HL-60 (cell line): ENCODE data around the gene LAMB3.

Experiments
- DNase-seq, 2 experiments: peaks; one replicate each; pipeline ENCODE4 v3.0.0-alpha.2; 2010 to 2020; ENCODE audit warnings: low read depth in 1 of 2, low spot score in 1 of 2
- H3K27ac ChIP-seq: fragments of 250-450 bp; sonication (Bioruptor Pico); replicated peaks from 2 replicates; pipeline ENCODE4 v1.5.1; 2020; ENCODE audit warnings: mild to moderate bottlenecking, moderate library complexity
- H3K27me3 ChIP-seq: fragments of 250-450 bp; sonication (Bioruptor Pico); 2 replicates; pipeline ENCODE4 v1.5.1; 2021; ENCODE audit warnings: mild to moderate bottlenecking, moderate library complexity; ENCODE audit not compliant: insufficient read depth, poor library complexity, severe bottlenecking
- H3K4me3 ChIP-seq: replicated peaks from 2 replicates; pipeline ENCODE4 v1.5.1; 2011; ENCODE audit warnings: mild to moderate bottlenecking, control low read depth, low read length; ENCODE audit not compliant: insufficient read depth
- GABPA ChIP-seq: IDR thresholded peaks from 2 replicates; pipeline ENCODE4 v1.6.1; 2012; ENCODE audit warnings: low read depth
- POLR2AphosphoS5 ChIP-seq: IDR thresholded peaks from 2 replicates; pipeline ENCODE4 v1.6.1; 2012; ENCODE audit warnings: low read depth
- SPI1 ChIP-seq: IDR thresholded peaks from 2 replicates; pipeline ENCODE4 v1.6.1; 2012; ENCODE audit warnings: low read depth, mild to moderate bottlenecking, borderline replicate concordance
- TF ChIP-seq, protein P1 (sequence below): IDR thresholded peaks from one replicate; pipeline ENCODE4 v1.5.1; 2011; ENCODE audit warnings: low read length, control low read depth, inconsistent platforms; ENCODE audit not compliant: insufficient read depth
- TF ChIP-seq, protein P2 (sequence below): IDR thresholded peaks from 2 replicates; pipeline ENCODE4 v1.6.1; 2012; ENCODE audit warnings: low read depth; ENCODE audit not compliant: insufficient replicate concordance

Gene LAMB3

DNA sequence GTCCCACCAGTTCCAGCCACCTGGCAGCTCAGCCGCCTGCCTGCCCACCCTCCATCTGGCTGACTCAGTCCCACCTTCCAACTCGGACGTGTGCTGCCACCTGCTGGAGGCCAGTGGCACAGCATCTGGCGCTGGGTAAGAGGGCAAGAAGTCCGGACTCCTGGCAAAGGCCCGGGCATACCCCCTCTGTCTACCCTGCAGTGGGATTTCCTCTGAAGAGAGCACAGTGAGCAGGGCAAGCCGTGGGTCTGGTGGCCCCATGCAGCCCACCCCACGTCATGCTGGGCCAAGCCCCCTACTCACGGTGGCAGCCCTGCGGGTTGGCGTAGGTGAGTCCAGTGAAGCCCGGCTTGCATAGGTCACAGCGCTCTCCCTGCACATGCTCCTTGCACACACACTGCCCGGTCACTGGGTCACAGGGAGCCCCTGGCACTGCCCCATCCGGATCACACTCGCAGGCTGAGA lies 24.5 kb downstream of the LAMB3 start:
- Histone ChIP-seq H3K27ac (no peak overlapping the region), H3K4me3 (no peak overlapping the region), H3K27me3 (no peaks in the 10 kb centered on the region)
- peak in 1 of 2 experiments; percentile 60 for DNase-seq
- no peak for TF ChIP-seq SPI1
- no peak for TF ChIP-seq POLR2AphosphoS5
- TF ChIP-seq, protein P1, sequence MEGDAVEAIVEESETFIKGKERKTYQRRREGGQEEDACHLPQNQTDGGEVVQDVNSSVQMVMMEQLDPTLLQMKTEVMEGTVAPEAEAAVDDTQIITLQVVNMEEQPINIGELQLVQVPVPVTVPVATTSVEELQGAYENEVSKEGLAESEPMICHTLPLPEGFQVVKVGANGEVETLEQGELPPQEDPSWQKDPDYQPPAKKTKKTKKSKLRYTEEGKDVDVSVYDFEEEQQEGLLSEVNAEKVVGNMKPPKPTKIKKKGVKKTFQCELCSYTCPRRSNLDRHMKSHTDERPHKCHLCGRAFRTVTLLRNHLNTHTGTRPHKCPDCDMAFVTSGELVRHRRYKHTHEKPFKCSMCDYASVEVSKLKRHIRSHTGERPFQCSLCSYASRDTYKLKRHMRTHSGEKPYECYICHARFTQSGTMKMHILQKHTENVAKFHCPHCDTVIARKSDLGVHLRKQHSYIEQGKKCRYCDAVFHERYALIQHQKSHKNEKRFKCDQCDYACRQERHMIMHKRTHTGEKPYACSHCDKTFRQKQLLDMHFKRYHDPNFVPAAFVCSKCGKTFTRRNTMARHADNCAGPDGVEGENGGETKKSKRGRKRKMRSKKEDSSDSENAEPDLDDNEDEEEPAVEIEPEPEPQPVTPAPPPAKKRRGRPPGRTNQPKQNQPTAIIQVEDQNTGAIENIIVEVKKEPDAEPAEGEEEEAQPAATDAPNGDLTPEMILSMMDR = peak; percentile 90
- TF ChIP-seq, protein P2, sequence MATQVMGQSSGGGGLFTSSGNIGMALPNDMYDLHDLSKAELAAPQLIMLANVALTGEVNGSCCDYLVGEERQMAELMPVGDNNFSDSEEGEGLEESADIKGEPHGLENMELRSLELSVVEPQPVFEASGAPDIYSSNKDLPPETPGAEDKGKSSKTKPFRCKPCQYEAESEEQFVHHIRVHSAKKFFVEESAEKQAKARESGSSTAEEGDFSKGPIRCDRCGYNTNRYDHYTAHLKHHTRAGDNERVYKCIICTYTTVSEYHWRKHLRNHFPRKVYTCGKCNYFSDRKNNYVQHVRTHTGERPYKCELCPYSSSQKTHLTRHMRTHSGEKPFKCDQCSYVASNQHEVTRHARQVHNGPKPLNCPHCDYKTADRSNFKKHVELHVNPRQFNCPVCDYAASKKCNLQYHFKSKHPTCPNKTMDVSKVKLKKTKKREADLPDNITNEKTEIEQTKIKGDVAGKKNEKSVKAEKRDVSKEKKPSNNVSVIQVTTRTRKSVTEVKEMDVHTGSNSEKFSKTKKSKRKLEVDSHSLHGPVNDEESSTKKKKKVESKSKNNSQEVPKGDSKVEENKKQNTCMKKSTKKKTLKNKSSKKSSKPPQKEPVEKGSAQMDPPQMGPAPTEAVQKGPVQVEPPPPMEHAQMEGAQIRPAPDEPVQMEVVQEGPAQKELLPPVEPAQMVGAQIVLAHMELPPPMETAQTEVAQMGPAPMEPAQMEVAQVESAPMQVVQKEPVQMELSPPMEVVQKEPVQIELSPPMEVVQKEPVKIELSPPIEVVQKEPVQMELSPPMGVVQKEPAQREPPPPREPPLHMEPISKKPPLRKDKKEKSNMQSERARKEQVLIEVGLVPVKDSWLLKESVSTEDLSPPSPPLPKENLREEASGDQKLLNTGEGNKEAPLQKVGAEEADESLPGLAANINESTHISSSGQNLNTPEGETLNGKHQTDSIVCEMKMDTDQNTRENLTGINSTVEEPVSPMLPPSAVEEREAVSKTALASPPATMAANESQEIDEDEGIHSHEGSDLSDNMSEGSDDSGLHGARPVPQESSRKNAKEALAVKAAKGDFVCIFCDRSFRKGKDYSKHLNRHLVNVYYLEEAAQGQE = no peak

DNA sequence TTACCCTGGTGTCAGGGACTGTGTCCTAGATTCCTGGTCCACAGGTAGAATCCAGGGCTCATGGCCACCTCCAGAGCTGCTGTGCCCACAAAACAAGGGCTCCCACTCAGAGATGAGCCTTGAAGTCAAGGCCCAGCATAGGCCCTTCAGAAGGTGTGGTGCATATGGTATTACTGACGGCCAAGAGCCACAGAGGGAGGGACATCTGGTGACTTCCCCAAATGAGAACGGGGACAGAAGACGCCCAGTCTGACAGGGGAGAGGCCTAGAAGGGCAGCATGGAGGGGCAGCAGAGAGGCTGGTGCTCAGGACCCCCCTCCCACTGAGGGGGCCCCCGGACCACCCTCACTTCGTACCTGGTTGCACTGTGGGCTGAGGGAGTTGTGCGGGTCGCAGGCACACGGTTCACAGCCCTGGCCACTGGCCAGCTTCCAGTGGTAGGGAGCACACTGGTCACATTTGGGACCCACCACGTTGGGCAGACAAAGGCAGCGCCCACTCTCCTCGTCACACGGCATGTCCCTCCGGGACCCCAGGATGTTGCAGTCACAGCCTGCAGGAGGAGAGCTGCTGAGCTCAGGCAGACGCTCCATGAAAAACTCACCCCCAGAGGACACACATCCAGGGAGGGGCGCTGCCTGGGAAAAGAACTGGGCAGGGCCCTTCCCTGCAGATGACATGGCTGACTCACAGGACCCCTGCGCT lies 25.0 kb downstream of the LAMB3 start:
- Histone ChIP-seq H3K27ac (no peak overlapping the region), H3K4me3 (no peak overlapping the region), H3K27me3 (no peaks in the 10 kb centered on the region)
- TF ChIP-seq, protein P1 = no peak
- TF ChIP-seq, protein P2 = no peak
- TF ChIP-seq SPI1 (peak; percentile 65; the same call in 1 of the 2 replicates), GABPA (no peak), POLR2AphosphoS5 (no peak)
- peak in 1 of 2 experiments; percentile 47 for DNase-seq

DNA sequence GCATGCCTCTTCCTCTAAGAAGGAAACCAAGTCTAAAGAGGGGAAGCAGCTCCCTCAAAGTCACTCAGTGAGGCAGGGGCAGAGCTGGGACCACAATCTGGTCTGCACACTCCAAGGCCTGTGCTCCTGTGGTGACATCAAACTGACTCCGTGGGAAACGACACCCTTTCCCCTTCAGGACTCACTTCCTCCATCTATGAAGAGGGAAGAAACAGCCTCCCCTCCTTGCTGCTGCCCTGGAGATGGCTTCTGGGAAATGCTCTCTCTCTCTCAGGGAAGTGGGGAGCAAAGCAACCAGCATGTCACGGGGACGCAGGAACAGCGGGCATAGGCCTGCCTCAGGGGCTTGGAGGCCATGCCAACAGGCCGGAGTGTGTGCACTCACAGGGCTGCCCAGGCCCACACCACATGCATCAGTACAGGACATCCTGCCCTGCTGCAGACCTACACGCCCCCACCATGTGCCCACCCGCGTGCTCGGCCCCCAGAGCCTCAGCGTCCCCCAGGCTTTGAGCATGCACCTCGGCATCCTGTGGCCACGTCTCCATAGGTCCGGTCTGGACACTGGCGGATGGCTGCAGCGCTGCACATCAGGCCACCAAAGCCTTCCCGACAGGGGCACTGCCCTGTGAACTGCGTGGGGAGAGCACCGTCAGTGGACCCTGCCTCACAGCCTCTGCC lies 25.7 kb downstream of the LAMB3 start:
- H3K27me3 ChIP-seq = no peaks in the 10 kb centered on the region
- TF ChIP-seq, protein P2 = no peak
- TF ChIP-seq POLR2AphosphoS5 (no peak), SPI1 (no peak), GABPA (no peak)
- no peak for DNase-seq
- no peak overlapping the region for H3K27ac ChIP-seq
- no peak overlapping the region for H3K4me3 ChIP-seq
